Endometrial microvascular endothelial cells (primary cell): ENCODE measurements around the gene EPS8L1. TPM values are rescaled to one million over a fixed set of nuclear protein-coding genes. Genes with fewer than 3 reads are reported as not detected.

Experiments
- in situ Hi-C: cut with HindIII; loops from 2 replicates; pipeline ENCODE4 v1.10.0; 2017; ENCODE audit warnings: low sequenced_read_pairs, low pct_unique_long_range_greater_than_20kb; ENCODE audit errors: inconsistent ontology term
- total RNA-seq: library from RNA; depleted of rRNA; stranded (reverse); fragments of >200 nt; gene quantifications from one replicate; pipeline ENCODE4 v1.2.3, GENCODE V29; 2015; ENCODE audit errors: inconsistent ontology term

Gene EPS8L1
- total RNA-seq, 1 donor from 2014 or later = 4.7 TPM

GRCh38 chr19:55071913-55072312 is 3.8 kb upstream of the EPS8L1 start:
- in situ Hi-C loops = no loop called here

GRCh38 chr19:55076321-55076720 is 652 bp downstream of the EPS8L1 start:
- in situ Hi-C loops = no loop called here

- in situ Hi-C loops = no loop called here
These were observed 1.4 kb downstream of the EPS8L1 start for GRCh38 chr19:55077106-55077505.

GRCh38 chr19:55078996-55079395 is 3.3 kb downstream of the EPS8L1 start:
- in situ Hi-C loops = no loop called here

GRCh38 chr19:55079400-55080038 is 3.9 kb downstream of the EPS8L1 start:
- in situ Hi-C loops = no loop called here

GRCh38 chr19:55080121-55080967 is 4.7 kb downstream of the EPS8L1 start:
- in situ Hi-C loops = no loop called here

GRCh38 chr19:55080968-55081769 is 5.5 kb downstream of the EPS8L1 start:
- in situ Hi-C loops = no loop called here

GRCh38 chr19:55081770-55082019 is 6.0 kb downstream of the EPS8L1 start:
- in situ Hi-C loops = no loop called here

- in situ Hi-C loops = no loop called here
These were observed 6.6 kb downstream of the EPS8L1 start for GRCh38 chr19:55082020-55082851.

GRCh38 chr19:55083004-55083850 is 7.6 kb downstream of the EPS8L1 start:
- in situ Hi-C loops = no loop called here

- in situ Hi-C loops = no loop called here
These were observed 8.7 kb downstream of the EPS8L1 start for GRCh38 chr19:55084416-55084815.

GRCh38 chr19:55085923-55086715 is 10.4 kb downstream of the EPS8L1 start:
- in situ Hi-C loops = no loop called here

GRCh38 chr19:55086730-55087541 is 11.3 kb downstream of the EPS8L1 start:
- in situ Hi-C loops = no loop called here

GRCh38 chr19:55087542-55087901 is 11.9 kb downstream of the EPS8L1 start:
- in situ Hi-C loops = no loop called here

- in situ Hi-C loops = no loop called here
These were observed 12.4 kb downstream of the EPS8L1 start for GRCh38 chr19:55088021-55088451.

- in situ Hi-C loops = no loop called here
These were observed 13.1 kb downstream of the EPS8L1 start for GRCh38 chr19:55088543-55089341.
